Activated CD4-positive, alpha-beta T cell treated with anti-CD3 and anti-CD28 coated beads for 48 hours (primary cell): ENCODE results near the gene NPAS1.

Experiments
- DNase-seq: peaks from one replicate; pipeline ENCODE4 v3.0.0-alpha.2; 2020

NPAS1 gene, protein sequence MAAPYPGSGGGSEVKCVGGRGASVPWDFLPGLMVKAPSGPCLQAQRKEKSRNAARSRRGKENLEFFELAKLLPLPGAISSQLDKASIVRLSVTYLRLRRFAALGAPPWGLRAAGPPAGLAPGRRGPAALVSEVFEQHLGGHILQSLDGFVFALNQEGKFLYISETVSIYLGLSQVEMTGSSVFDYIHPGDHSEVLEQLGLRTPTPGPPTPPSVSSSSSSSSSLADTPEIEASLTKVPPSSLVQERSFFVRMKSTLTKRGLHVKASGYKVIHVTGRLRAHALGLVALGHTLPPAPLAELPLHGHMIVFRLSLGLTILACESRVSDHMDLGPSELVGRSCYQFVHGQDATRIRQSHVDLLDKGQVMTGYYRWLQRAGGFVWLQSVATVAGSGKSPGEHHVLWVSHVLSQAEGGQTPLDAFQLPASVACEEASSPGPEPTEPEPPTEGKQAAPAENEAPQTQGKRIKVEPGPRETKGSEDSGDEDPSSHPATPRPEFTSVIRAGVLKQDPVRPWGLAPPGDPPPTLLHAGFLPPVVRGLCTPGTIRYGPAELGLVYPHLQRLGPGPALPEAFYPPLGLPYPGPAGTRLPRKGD

DNA sequence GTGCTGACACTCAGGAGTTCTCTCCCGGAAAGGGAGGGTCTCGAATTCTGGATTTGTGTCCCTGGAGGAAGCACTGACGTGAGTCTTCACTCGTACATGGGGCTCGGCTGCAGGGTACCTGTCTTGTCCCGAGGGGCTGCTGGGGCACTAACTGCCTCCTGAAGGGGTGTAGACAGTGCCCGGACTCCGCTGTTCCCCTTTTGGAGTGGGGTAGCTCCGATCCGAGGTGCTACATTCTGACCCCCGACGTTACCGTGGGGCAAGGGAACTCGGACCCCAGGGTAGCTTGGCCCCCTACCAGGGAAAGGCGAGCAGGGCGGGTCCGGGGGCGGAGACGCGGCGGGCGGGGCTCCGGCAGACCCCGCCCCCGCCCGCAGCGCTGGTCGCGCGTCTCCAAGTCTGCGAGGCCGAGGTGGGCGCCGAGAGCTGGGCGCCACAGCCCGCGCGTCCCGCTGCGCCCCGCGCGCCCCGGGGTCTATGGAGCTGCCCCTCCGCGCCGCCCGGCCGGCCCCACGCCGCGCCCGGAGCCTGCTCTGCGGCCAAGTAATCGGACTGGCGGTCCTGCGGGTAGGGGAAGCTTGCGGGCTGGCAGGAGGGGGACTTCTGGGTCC is at the start of gene NPAS1:
TSS of gene NPAS1 (plus strand) at position 407 of the 611 bp plus-strand sequence. CDS start 1,211 bp downstream, outside the sequence.
- DNase-seq: no peak

DNA sequence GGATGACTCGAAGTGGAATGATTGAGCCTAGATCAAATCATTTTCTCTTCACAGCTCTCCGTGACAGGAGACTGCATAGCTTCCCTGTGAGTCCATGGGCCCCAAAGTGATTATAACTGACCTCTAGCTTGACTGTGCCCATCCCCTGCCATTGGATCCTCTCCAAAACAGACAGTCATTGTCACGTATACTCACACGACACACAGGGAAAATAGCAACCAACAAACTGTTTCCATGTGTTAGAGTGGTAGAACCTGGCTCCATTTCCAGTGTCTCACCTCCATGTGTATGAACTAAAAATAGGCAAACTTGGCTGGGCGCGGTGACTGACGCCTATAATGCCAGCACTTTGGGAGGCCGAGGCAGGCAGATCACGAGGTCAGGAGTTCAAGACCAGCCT is 48.8 kb upstream of the NPAS1 start:
- DNase-seq: no peak

- no peak for DNase-seq
Measured at GRCh38 chr19:46972311-46972710, 47.3 kb upstream of the NPAS1 start.

GRCh38 chr19:46974181-46974580 is 45.5 kb upstream of the NPAS1 start:
- no peak for DNase-seq

DNA sequence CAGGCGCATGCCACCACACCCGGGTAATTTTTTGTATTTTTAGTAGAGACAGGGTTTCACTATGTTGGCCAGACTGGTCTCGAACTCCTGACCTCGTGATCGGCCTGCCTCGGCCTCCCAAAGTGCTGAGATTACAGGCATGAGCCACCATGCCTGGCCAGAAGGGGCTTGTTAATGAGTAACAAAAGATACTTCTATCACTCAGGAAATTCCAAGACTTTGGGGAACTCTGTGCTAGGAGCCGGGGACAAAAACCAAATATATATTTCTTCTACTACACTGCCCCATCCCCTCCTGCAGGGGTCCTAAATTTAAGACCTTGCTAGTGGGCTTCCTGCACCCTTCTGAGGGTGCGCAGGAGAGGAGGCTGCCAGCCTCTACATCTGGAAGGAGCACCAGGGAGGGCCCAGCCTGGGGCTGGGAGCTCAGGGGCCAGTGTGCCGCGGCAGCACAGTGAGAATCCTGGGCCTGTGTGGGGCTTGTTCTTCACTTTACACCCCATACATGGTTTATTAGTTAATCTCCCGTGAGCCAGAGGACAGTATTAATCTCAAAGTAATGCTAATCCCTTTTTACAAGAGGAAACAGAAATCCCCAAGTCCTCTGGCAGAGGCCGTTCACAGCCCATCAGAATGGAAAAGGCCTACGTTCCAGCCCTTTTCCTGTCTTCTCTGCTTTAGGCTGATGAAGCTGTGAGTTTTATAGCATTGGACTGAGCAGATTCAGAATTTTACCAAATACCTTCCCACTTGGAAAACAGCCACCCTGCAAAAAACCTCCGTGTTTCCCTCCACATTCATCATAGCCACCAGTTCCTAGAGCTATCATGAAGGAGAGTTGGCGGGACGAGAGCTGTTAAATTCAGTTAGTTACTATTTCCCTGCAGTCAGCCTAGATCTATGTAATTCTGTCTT is 44.4 kb upstream of the NPAS1 start:
- no peak for DNase-seq

DNA sequence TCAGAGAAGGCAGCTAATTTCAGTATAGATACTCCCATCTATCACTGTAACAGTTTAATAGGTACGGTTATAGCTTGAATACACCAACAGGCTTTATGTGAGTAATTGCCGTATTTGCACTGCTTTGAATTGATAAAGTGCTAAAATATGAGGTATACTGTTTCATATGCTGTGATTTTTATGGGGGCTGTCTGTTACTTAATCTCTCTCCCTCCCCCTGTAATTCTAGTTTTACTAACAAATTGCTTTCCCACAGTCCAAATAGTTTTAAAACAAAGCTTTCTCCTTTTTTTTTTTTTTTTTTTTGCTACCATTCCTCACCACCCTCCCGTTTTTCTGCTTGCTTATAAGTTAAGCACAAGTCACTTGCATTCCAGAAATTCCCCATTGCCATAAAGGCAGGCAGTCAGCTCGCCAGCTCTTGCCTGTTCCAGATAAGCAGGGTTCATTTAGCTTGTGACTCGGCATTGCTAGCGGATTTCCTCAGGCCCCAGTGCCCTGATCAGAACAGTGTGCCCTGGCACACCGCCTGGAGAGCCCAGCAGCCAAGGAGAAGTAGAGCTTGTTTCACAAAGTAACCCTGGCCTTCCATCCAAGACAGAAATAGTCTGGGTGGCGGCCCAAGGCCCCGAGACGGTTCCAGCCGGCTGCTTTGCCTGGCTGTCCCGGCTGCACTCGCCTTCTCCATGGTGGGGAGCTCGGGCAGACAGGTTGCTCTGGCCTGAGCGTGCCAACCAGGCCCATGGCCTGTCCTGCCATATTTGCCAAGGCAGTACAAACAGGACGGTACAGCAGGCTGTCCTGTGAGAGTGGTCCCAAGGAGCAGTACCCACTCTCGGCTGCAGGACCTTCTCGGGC is 43.5 kb upstream of the NPAS1 start:
- no peak for DNase-seq

DNA sequence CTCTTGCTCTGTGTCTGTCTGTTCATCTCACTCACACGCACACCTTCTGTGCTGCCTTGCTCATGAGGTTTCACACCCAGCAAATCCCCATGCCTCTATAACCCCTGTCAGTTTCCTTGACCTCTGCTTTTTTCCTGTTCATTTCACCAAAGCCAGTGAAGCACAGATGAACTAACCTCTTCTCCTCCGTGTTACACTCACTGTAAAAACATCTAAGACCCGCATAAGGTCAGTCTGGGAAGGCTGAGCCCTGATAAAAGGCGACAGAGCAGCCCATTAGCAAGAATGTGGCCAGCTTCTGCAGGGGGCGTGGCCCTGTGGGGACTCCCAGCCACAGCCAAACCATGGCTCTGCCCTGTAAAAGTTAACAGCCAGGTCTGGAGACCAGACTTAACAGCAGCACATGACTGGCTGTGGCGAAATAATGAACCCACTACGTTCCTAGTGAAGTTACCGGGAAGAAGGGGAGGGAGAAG is 42.8 kb upstream of the NPAS1 start:
- no peak for DNase-seq

- no peak for DNase-seq
Measured at GRCh38 chr19:46977548-46977947, 42.1 kb upstream of the NPAS1 start.

DNA sequence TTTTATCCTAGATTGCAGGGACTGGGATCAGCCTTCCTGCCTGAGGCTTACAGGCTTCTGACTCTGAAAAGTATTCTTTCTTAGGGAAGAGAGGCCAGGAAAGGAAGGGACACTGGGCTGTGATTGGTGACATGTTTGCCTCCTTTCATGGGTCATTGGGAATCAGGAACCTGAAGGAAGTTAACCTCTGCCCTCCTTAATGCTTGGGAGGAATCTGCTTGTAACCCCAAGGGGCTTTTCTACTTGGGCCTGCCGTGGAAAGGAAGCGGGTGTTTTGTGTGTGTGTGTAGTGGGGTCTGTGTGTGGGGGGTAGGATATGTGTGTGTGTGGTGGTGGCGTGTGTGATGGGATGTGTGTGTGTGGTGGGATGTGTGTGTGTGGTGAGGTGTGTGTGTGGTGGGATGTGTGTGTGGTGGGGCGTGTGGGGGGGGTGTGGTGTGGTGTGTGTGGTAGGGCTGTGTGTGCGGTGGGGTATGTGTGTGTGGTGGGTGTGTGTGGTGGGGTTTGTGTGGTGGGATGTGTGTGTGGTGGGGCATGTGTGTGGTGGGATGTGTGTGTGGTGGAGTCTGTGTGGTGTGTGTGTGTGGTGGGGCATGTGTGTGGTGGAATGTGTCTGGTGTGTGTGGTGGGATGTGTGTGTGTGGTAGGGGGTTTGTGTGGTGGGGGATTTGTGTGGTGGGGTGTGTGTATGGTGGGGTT is 41.3 kb upstream of the NPAS1 start:
- no peak for DNase-seq

DNA sequence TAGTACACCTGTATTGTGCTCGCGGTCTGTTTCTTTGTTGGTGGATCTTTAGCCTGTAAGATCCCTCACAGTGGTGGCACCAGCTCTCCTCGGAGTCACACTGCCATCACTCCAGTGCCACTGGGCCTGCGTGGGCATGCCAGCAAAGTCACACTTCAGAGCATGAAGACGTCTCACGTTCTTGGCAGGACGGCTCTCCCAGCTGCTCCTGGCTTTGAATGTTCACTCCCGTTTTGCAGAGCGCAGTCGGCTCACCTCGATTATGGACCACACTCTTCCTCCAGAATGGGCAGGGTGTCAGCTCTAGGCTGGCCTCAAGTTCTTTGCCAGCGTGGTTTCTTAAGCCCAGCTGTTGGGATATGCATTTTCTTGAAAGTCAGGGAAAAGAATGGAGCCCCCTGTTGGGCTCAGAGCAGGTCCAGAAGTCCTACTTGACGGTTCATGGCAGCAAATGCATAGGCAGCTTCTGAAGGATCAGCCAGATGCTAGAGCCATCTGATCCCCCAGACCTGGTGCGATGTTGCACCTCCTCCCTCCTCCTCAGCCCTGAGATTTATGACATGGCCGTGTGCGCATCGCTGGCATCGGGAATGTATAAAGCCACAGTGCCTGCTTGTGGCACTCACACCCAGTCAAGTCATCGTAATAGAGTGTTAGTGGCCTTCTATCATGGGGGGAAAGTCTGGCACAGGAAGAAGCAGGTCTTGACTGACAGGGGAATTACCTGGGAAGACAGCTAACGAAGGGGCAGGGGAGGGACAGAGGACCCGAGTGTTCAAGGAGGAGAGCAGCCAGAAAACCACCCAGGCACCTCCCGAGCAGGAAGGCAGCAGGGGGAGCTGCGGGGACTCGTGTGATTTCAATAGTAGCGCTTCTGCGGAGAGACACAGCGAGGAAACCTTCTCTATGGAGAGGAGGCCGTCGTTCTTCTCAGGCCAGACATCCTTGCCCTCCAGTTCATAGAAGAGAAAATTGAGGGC is 40.2 kb upstream of the NPAS1 start:
- DNase-seq: no peak

DNA sequence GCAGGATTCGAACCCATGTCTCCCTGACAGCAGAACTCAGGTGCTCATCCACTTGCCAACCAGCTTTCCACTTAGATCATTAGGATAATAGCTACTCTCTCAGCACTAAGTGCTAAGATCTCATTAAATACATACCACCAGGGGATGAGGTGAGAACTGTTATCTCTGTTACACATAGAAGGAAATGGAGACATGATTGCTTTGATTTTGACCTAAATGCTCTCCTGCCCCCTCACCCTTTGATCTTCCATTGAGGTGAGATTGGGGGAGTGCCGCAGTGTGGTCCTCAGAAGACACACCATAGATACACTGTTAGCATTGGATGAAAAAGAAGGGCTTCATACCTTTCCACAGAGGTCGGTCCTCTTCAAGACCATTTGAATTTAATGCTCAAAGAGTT is 38.9 kb upstream of the NPAS1 start:
- no peak for DNase-seq

- no peak for DNase-seq
Measured at GRCh38 chr19:46981286-46981945, 38.2 kb upstream of the NPAS1 start.

- DNase-seq: no peak
Measured at GRCh38 chr19:46983097-46983496, 36.5 kb upstream of the NPAS1 start.

DNA sequence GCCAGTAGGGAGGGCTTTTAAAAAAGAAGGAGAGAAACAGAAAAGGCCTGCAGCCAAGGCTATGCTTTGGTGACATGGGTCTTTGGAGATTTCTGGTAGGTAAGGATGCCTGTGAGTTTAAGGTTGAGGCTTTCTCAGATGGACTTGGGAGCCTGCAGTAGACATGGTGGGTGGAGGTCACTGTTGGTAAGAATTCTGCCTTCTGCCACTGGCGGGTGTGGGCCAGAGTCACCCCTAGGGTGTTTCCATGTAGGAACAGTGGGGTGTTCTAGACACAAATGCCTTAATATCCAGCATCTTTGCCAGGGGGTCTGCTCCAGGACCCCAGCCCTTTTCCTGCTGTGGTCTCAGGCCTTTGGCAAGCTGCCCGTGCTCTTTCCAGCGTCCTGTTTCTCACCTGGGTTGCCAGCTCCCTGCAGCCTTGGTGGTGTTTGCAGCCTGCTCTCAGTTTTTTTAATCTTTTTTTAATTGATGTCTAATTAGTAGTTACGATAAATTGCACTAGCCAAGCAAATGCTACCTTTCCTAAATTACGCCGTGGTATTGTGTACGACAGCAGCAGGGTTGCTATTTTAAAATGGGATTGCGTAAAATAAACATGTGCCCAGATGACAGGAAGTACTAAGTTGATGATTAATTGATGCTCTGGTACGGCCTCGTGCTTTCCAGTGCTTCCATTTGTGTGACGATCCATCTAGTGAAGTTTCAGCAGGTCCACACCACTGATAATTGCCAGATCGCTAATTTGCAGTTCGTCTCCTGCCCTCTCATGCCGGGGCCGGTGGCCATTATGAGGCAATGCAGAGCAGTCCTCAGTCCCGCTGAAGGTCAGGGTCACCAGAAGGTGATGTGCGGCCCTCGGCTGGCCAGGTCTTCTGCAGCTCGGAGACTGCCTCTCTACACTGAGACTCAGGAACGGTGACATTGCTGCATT is 35.3 kb upstream of the NPAS1 start:
- no peak for DNase-seq

DNA sequence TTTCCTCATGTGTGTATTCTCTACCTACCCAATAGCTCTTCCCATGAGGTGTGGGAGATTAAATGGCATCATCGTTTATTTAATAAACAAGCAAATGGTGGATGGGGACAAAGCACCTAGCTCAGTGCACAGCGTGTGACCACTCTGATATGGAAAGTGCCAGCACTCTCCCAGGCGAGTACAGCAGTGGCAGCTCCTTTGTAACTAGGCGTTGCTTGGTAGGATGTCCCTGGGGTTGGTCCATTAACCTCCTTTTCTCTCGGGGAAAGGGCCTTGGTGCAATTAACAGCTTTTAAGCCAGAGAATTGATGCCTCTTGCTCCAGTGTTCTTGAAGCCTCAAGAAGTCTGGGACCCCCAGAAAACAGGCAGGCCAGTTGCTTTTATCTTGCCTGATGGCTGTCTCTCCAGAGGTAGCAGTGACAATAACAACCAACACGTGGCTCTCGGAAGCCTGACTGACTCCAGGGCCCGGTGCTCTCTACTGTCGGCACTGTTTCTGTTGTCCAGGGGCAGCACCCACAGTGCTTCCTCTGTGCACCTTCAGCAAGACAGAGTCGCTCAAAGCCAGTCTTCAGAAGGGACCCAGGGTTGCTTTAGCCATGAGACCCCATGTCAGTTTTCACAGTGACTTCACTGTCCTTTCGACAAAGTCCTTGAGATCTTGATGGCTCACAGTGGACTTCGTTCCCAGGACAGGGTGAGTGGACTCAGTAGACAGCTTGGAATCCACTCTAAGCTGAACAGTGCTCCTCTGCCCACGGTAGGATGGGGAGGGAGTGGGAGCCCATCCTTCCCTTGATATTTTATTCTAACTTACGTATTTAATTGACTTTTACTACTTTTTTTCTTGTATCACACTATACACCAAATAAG is 33.9 kb upstream of the NPAS1 start:
- no peak for DNase-seq

- DNase-seq: no peak
Measured at GRCh38 chr19:46988614-46989230, 30.9 kb upstream of the NPAS1 start.
